ENCODE measurements around the gene SLBP.

SLBP gene

GRCh38 chr4:1669270-1669669 is 42.8 kb downstream of the SLBP start:
- TF ChIP-seq, protein P1, sequence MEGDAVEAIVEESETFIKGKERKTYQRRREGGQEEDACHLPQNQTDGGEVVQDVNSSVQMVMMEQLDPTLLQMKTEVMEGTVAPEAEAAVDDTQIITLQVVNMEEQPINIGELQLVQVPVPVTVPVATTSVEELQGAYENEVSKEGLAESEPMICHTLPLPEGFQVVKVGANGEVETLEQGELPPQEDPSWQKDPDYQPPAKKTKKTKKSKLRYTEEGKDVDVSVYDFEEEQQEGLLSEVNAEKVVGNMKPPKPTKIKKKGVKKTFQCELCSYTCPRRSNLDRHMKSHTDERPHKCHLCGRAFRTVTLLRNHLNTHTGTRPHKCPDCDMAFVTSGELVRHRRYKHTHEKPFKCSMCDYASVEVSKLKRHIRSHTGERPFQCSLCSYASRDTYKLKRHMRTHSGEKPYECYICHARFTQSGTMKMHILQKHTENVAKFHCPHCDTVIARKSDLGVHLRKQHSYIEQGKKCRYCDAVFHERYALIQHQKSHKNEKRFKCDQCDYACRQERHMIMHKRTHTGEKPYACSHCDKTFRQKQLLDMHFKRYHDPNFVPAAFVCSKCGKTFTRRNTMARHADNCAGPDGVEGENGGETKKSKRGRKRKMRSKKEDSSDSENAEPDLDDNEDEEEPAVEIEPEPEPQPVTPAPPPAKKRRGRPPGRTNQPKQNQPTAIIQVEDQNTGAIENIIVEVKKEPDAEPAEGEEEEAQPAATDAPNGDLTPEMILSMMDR (IDR thresholded peaks at IDR 0.05; ENCODE audit: low read length, missing control alignments), result no peak
- no peak for DNase-seq (ENCODE audit: low read depth)
- no peak overlapping the region for H3K4me3 ChIP-seq (replicated peaks; ENCODE audit: low read depth, low read length)

GRCh38 chr4:1668488-1668840 is 43.7 kb downstream of the SLBP start:
- no peak overlapping the region for H3K4me3 ChIP-seq (replicated peaks; ENCODE audit: low read depth, low read length)
- no peak for DNase-seq (ENCODE audit: low read depth)
- TF ChIP-seq, protein P1 (IDR thresholded peaks at IDR 0.05; ENCODE audit: low read length, missing control alignments), result no peak

DNA sequence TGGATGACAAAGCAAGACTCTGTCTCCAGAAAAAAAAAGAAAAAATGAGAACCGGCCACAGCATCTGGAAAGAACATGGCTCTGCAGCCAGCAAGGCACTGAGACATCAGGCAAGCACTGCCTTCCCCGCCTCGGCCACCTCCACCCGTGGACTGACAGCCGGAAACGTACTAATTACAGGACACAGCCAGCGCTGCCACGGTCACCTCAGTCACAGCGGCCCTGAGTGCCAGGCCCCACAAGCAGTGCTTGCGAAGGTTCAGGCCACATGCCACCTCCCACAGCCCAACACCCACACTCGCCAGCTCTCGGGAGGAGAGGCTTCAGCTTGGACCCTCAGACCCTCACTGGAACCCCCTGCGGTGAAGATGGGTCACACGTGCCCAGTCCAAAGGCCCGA is 44.8 kb downstream of the SLBP start:
- H3K4me3 ChIP-seq (replicated peaks; ENCODE audit: low read depth, low read length), result no peak overlapping the region
- no peak for DNase-seq (ENCODE audit: low read depth)
- TF ChIP-seq, protein P1 (IDR thresholded peaks at IDR 0.05; ENCODE audit: low read length, missing control alignments), result no peak

DNA sequence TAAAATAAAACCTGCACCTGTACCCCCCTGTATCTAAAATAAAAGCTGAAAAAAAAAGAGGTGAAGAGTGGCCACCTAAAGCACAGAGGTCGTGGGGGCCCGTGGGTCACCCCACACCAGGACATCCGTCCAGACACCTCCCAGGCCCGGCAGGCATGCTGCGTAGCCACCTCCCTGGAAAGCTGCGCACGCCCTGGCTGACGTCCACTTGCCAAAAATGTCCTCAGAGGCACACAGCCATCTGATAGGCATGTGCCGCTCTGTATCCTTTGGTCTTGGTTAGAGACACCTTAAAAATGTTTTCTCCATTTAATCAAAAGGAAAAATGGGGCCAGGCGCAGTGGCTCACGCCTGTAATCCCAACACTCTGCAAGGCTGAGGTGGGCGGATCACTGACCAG is 45.7 kb downstream of the SLBP start:
- TF ChIP-seq, protein P1 (IDR thresholded peaks at IDR 0.05; ENCODE audit: low read length, missing control alignments), result no peak
- DNase-seq (ENCODE audit: low read depth), result no peak
- no peak overlapping the region for H3K4me3 ChIP-seq (replicated peaks; ENCODE audit: low read depth, low read length)

GRCh38 chr4:1664141-1664540 is 48.0 kb downstream of the SLBP start:
- H3K4me3 ChIP-seq (replicated peaks; ENCODE audit: low read depth, low read length), result no peak overlapping the region
- TF ChIP-seq, protein P1 (IDR thresholded peaks at IDR 0.05; ENCODE audit: low read length, missing control alignments), result no peak
- DNase-seq (ENCODE audit: low read depth), result no peak

GRCh38 chr4:1663549-1663948 is 48.6 kb downstream of the SLBP start:
- DNase-seq (ENCODE audit: low read depth), result no peak
- TF ChIP-seq, protein P1 (IDR thresholded peaks at IDR 0.05; ENCODE audit: low read length, missing control alignments), result no peak
- H3K4me3 ChIP-seq (replicated peaks; ENCODE audit: low read depth, low read length), result no peak overlapping the region

DNA sequence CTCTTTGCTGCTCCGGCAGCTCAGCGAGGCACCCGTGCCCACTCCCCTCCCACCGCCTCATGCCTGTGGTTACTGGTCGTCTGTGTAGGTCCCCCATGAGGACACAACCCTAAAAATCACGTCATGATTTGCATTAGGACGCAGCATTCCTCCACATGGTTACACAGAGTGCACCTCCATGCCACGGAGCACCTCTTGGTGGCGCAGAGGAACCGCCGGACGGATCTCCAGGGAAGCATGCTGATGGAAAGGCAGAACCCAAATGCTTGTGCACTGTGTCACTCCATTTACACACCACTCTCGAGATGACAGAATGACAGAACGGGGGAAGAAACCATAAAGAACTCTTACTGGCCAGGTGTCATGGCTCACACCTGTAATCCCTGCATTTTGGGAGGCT is 50.4 kb downstream of the SLBP start:
- no peak overlapping the region for H3K4me3 ChIP-seq (replicated peaks; ENCODE audit: low read depth, low read length)
- TF ChIP-seq, protein P1 (IDR thresholded peaks at IDR 0.05; ENCODE audit: low read length, missing control alignments), result no peak
- no peak for DNase-seq (ENCODE audit: low read depth)

Data from fibroblast of pulmonary artery (primary cell).